Measurements from ENCODE around the gene RBMX2. TPM values are rescaled to one million over a fixed set of nuclear protein-coding genes. Genes with fewer than 3 reads are reported as not detected.
"Not testable (repeated sequence)": the region's sequence is repeated elsewhere in the genome, so short reads cannot be mapped to it uniquely, and the experiment has no call there.

RBMX2 gene
- total RNA-seq (2014; rRNA removed; shearing (Covaris generic)): 19.5 and 19.7 TPM in 2 replicates

- peak; percentile 63 for DNase-seq (ENCODE audit: low read depth)
These were observed at the start of gene RBMX2 for GRCh38 chrX:130401415-130402207. TSS of gene RBMX2 (plus strand) at chrX:130401987. CDS start at chrX:130402033, 46 bp downstream.

GRCh38 chrX:130352050-130352449 is 49.7 kb upstream of the RBMX2 start:
- DNase-seq (ENCODE audit: low read depth): not testable (repeated sequence)

GRCh38 chrX:130376077-130376476 is 25.7 kb upstream of the RBMX2 start:
- DNase-seq (ENCODE audit: low read depth): no peak

- peak; percentile 5 for DNase-seq (ENCODE audit: low read depth)
These were observed 23.6 kb upstream of the RBMX2 start for GRCh38 chrX:130378024-130378669.

GRCh38 chrX:130385520-130385919 is 16.3 kb upstream of the RBMX2 start, which contains the start of gene GPR119:
TSS of gene GPR119 (minus strand) at chrX:130385674. CDS start at chrX:130385447, 227 bp downstream.
- no peak for DNase-seq (ENCODE audit: low read depth)

GRCh38 chrX:130386408-130386808 is 15.4 kb upstream of the RBMX2 start:
- DNase-seq (ENCODE audit: low read depth): no peak

- peak; percentile 28 for DNase-seq (ENCODE audit: low read depth)
These were observed 8.2 kb upstream of the RBMX2 start for GRCh38 chrX:130393451-130394074.

GRCh38 chrX:130395341-130395740 is 6.4 kb upstream of the RBMX2 start:
- peak; percentile 1 for DNase-seq (ENCODE audit: low read depth)

GRCh38 chrX:130402208-130402684 is 459 bp downstream of the RBMX2 start:
- DNase-seq (ENCODE audit: low read depth): no peak

- no peak for DNase-seq (ENCODE audit: low read depth)
These were observed 11.6 kb downstream of the RBMX2 start for GRCh38 chrX:130413415-130413814.

- DNase-seq (ENCODE audit: low read depth): no peak
These were observed 13.0 kb downstream of the RBMX2 start for GRCh38 chrX:130414800-130415199.

GRCh38 chrX:130415201-130415600 is 13.4 kb downstream of the RBMX2 start:
- no peak for DNase-seq (ENCODE audit: low read depth)

- DNase-seq (ENCODE audit: low read depth): no peak
These were observed 15.0 kb downstream of the RBMX2 start for GRCh38 chrX:130416785-130417184.

- no peak for DNase-seq (ENCODE audit: low read depth)
These were observed 16.3 kb downstream of the RBMX2 start for GRCh38 chrX:130418066-130418465.

- no peak for DNase-seq (ENCODE audit: low read depth)
These were observed 17.0 kb downstream of the RBMX2 start for GRCh38 chrX:130418740-130419139.

- DNase-seq (ENCODE audit: low read depth): no peak
These were observed 17.5 kb downstream of the RBMX2 start for GRCh38 chrX:130419263-130419662.

- DNase-seq (ENCODE audit: low read depth): no peak
These were observed 24.7 kb downstream of the RBMX2 start for GRCh38 chrX:130426531-130426930.

GRCh38 chrX:130429236-130429635 is 27.4 kb downstream of the RBMX2 start:
- DNase-seq (ENCODE audit: low read depth): not testable (repeated sequence)

GRCh38 chrX:130435937-130436336 is 34.1 kb downstream of the RBMX2 start:
- no peak for DNase-seq (ENCODE audit: low read depth)

- DNase-seq (ENCODE audit: low read depth): not testable (repeated sequence)
These were observed 36.2 kb downstream of the RBMX2 start for GRCh38 chrX:130437996-130438395.

GRCh38 chrX:130443875-130444274 is 42.1 kb downstream of the RBMX2 start:
- DNase-seq (ENCODE audit: low read depth): no peak

GRCh38 chrX:130444641-130445336 is 43.0 kb downstream of the RBMX2 start:
- DNase-seq (ENCODE audit: low read depth): no peak
